ENCODE data around the gene SLC45A2.

- TF ChIP-seq POLR2AphosphoS5 (IDR thresholded peaks at IDR 0.05; ENCODE audit: low read depth, low read length) (no peak), TAF1 (IDR thresholded peaks at IDR 0.05; ENCODE audit: borderline replicate concordance, insufficient read depth, low read length) (no peak), REST (IDR thresholded peaks at IDR 0.05; ENCODE audit: insufficient read depth in 1 of 2, low read depth in 2 of 2, low read length in 2 of 2) (no peak), SIN3A (IDR thresholded peaks at IDR 0.05; ENCODE audit: borderline replicate concordance, insufficient read depth, low read length) (no peak)
Measured at GRCh38 chr5:34031966-34032365, 47.5 kb upstream of the SLC45A2 start.
